ENCODE measurements around the gene PGM1.

GRCh38 chr1:63612564-63612963 lies 19.4 kb downstream of the PGM1 start:
- TF ChIP-seq, protein P1, sequence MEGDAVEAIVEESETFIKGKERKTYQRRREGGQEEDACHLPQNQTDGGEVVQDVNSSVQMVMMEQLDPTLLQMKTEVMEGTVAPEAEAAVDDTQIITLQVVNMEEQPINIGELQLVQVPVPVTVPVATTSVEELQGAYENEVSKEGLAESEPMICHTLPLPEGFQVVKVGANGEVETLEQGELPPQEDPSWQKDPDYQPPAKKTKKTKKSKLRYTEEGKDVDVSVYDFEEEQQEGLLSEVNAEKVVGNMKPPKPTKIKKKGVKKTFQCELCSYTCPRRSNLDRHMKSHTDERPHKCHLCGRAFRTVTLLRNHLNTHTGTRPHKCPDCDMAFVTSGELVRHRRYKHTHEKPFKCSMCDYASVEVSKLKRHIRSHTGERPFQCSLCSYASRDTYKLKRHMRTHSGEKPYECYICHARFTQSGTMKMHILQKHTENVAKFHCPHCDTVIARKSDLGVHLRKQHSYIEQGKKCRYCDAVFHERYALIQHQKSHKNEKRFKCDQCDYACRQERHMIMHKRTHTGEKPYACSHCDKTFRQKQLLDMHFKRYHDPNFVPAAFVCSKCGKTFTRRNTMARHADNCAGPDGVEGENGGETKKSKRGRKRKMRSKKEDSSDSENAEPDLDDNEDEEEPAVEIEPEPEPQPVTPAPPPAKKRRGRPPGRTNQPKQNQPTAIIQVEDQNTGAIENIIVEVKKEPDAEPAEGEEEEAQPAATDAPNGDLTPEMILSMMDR (IDR thresholded peaks at IDR 0.05), result no peak
- no peak for TF ChIP-seq POLR2A (IDR thresholded peaks at IDR 0.05)
